ENCODE data around the gene RIC8B.

Gene RIC8B

GRCh38 chr12:106913456-106913855 lies 139.0 kb downstream of the RIC8B start:
- Histone ChIP-seq H3K4me1 (no peaks in the 10 kb centered on the region), H3K36me3 (ENCODE audit: control insufficient read depth, insufficient read depth, low read length) (no peaks in the 10 kb centered on the region), H3K4me2 (ENCODE audit: low read length) (no peak overlapping the region), H3K79me2 (no peaks in the 10 kb centered on the region), H3K9ac (no peak overlapping the region), H3K4me3 (ENCODE audit: low read depth, low read length) (no peak overlapping the region), H3K27me3 (ENCODE audit: control insufficient read depth, insufficient read depth, low read length) (no peaks in the 10 kb centered on the region), H3K9me3 (ENCODE audit: control insufficient read depth, low read length) (no peaks in the 10 kb centered on the region), H2AFZ (no peak overlapping the region), H3K27ac (no peak overlapping the region)
- no peak for TF ChIP-seq CTCF (IDR thresholded peaks at IDR 0.05)

GRCh38 chr12:106914796-106915634 lies 140.5 kb downstream of the RIC8B start:
- Histone ChIP-seq H3K4me3 (ENCODE audit: low read depth, low read length) (no peak overlapping the region), H3K4me2 (ENCODE audit: low read length) (no peak overlapping the region), H2AFZ (no peak overlapping the region), H3K79me2 (no peaks in the 10 kb centered on the region), H3K36me3 (ENCODE audit: control insufficient read depth, insufficient read depth, low read length) (no peaks in the 10 kb centered on the region), H3K27ac (no peak overlapping the region), H3K9me3 (ENCODE audit: control insufficient read depth, low read length) (no peaks in the 10 kb centered on the region), H3K27me3 (ENCODE audit: control insufficient read depth, insufficient read depth, low read length) (no peaks in the 10 kb centered on the region), H3K9ac (no peak overlapping the region), H3K4me1 (no peaks in the 10 kb centered on the region)
- no peak for TF ChIP-seq CTCF (IDR thresholded peaks at IDR 0.05)

- H2AFZ ChIP-seq: no peak overlapping the region
- no peak overlapping the region for H3K4me2 ChIP-seq (ENCODE audit: low read length)
- no peak overlapping the region for H3K4me3 ChIP-seq (ENCODE audit: low read depth, low read length)
- no peaks in the 10 kb centered on the region for H3K79me2 ChIP-seq
- no peak overlapping the region for H3K27ac ChIP-seq
- TF ChIP-seq CTCF (IDR thresholded peaks at IDR 0.05): no peak
- H3K4me1 ChIP-seq: no peaks in the 10 kb centered on the region
- no peak overlapping the region for H3K9ac ChIP-seq
- H3K27me3 ChIP-seq (ENCODE audit: control insufficient read depth, insufficient read depth, low read length): no peaks in the 10 kb centered on the region
- H3K9me3 ChIP-seq (ENCODE audit: control insufficient read depth, low read length): no peaks in the 10 kb centered on the region
- H3K36me3 ChIP-seq (ENCODE audit: control insufficient read depth, insufficient read depth, low read length): no peaks in the 10 kb centered on the region
Measured at GRCh38 chr12:106915635-106916026, 141.1 kb downstream of the RIC8B start.

GRCh38 chr12:106917503-106917902 lies 143.0 kb downstream of the RIC8B start:
- Histone ChIP-seq H3K79me2 (no peaks in the 10 kb centered on the region), H2AFZ (no peak overlapping the region)
- no peak for TF ChIP-seq CTCF (IDR thresholded peaks at IDR 0.05)

GRCh38 chr12:106918746-106919145 lies 144.3 kb downstream of the RIC8B start:
- TF ChIP-seq CTCF (IDR thresholded peaks at IDR 0.05): no peak
- Histone ChIP-seq H3K4me1 (no peaks in the 10 kb centered on the region), H2AFZ (no peak overlapping the region), H3K36me3 (ENCODE audit: control insufficient read depth, insufficient read depth, low read length) (no peaks in the 10 kb centered on the region), H3K79me2 (no peaks in the 10 kb centered on the region), H3K9me3 (ENCODE audit: control insufficient read depth, low read length) (no peaks in the 10 kb centered on the region), H3K27me3 (ENCODE audit: control insufficient read depth, insufficient read depth, low read length) (no peaks in the 10 kb centered on the region), H3K4me2 (ENCODE audit: low read length) (no peak overlapping the region), H3K9ac (no peak overlapping the region), H3K27ac (no peak overlapping the region), H3K4me3 (ENCODE audit: low read depth, low read length) (no peak overlapping the region)

More at GRCh38 chr12:106917503-106917902, 143.0 kb downstream of the RIC8B start:
- H3K4me2 ChIP-seq (ENCODE audit: low read length): no peak overlapping the region
- no peaks in the 10 kb centered on the region for H3K36me3 ChIP-seq (ENCODE audit: control insufficient read depth, insufficient read depth, low read length)
- no peak overlapping the region for H3K27ac ChIP-seq
- no peaks in the 10 kb centered on the region for H3K27me3 ChIP-seq (ENCODE audit: control insufficient read depth, insufficient read depth, low read length)
- H3K4me3 ChIP-seq (ENCODE audit: low read depth, low read length): no peak overlapping the region
- no peaks in the 10 kb centered on the region for H3K9me3 ChIP-seq (ENCODE audit: control insufficient read depth, low read length)
- H3K9ac ChIP-seq: no peak overlapping the region
- H3K4me1 ChIP-seq: no peaks in the 10 kb centered on the region

All from parathyroid adenoma (tissue), 2 donors.